Neural cell (in vitro differentiated cells): ENCODE results near the gene TAL1. TPM values are rescaled to one million over a fixed set of nuclear protein-coding genes. Genes with fewer than 3 reads are reported as not detected.

Experiments used
- H2AFZ ChIP-seq: fragments of 200-600, 300-800 bp; sonication (generic), shearing (Covaris generic); 2 replicates; pipeline ENCODE4 v1.6.0; 2014; ENCODE audit warnings: low read depth, mild to moderate bottlenecking, antibody characterized with exemption, low read length, moderate library complexity
- H3F3A ChIP-seq: fragments of 200-600 bp; shearing (Covaris generic); 2 replicates; pipeline ENCODE4 v1.6.1; 2016; ENCODE audit warnings: mild to moderate bottlenecking, moderate library complexity, mixed read lengths, antibody characterized with exemption, low read length; ENCODE audit not compliant: insufficient read depth, poor library complexity, severe bottlenecking
- H3K27ac ChIP-seq: fragments of 200-600, 300-800 bp; sonication (generic), shearing (Covaris generic); 2 replicates; pipeline ENCODE4 v1.5.1; 2014; ENCODE audit warnings: mild to moderate bottlenecking, low read length, moderate library complexity
- H3K27me3 ChIP-seq: fragments of 300-800, 200-600 bp; sonication (generic), shearing (Covaris generic); 2 replicates; pipeline ENCODE4 v1.6.0; 2014; ENCODE audit warnings: mild to moderate bottlenecking, low read depth, low read length, moderate library complexity; ENCODE audit not compliant: insufficient read depth
- H3K36me3 ChIP-seq: fragments of 300-800, 200-600 bp; sonication (generic), shearing (Covaris generic); 2 replicates; pipeline ENCODE4 v1.5.1; 2014; ENCODE audit warnings: mild to moderate bottlenecking, antibody characterized with exemption, low read length, moderate library complexity; ENCODE audit not compliant: insufficient read depth
- H3K4me2 ChIP-seq: fragments of 300-800, 200-600 bp; sonication (generic), shearing (Covaris generic); 2 replicates; pipeline ENCODE4 v1.6.0; 2014; ENCODE audit warnings: mild to moderate bottlenecking, low read length
- H3K4me3 ChIP-seq: fragments of 300-800, 200-600 bp; sonication (generic), shearing (Covaris generic); 2 replicates; pipeline ENCODE4 v1.5.1; 2014; ENCODE audit warnings: mild to moderate bottlenecking, low read length, moderate library complexity
- H3K79me2 ChIP-seq: fragments of 200-600 bp; shearing (Covaris generic); replicated peaks from 2 replicates; pipeline ENCODE4 v1.6.0; 2014; ENCODE audit warnings: mild to moderate bottlenecking, low read length, moderate library complexity; ENCODE audit not compliant: insufficient read depth
- H3K9ac ChIP-seq: fragments of 300-800, 200-600 bp; sonication (generic), shearing (Covaris generic); 2 replicates; pipeline ENCODE4 v1.6.1; 2016; ENCODE audit warnings: mild to moderate bottlenecking, low read length, mixed read lengths
- H3K9me2 ChIP-seq: fragments of 200-600 bp; shearing (Covaris generic); 2 replicates; pipeline ENCODE4 v1.6.1; 2016; ENCODE audit warnings: mild to moderate bottlenecking, low read length, mixed read lengths; ENCODE audit not compliant: insufficient read depth
- H3K9me3 ChIP-seq: fragments of 200-600, 300-800 bp; sonication (generic), shearing (Covaris generic); 2 replicates; pipeline ENCODE4 v1.6.1; 2016; ENCODE audit warnings: mild to moderate bottlenecking, mixed run types, low read length, moderate library complexity, mixed read lengths
- H4K20me1 ChIP-seq: fragments of 200-600 bp; shearing (Covaris generic); 2 replicates; pipeline ENCODE4 v1.6.1; 2016; ENCODE audit warnings: mild to moderate bottlenecking, mixed run types; ENCODE audit not compliant: insufficient read depth
- CTCF ChIP-seq: fragments of 450-650 bp; IDR thresholded peaks from 2 replicates; pipeline ENCODE4 v1.5.1; 2014; ENCODE audit warnings: antibody characterized with exemption, mild to moderate bottlenecking, moderate library complexity; ENCODE audit not compliant: poor library complexity, severe bottlenecking
- EP300 ChIP-seq: fragments of 450-650 bp; conservative IDR thresholded peaks from 2 replicates; pipeline ENCODE4 v1.6.1; 2014; ENCODE audit warnings: antibody characterized with exemption, mild to moderate bottlenecking, moderate library complexity; ENCODE audit not compliant: poor library complexity, severe bottlenecking
- EZH2 ChIP-seq: fragments of 200-600, 300-800 bp; shearing (Covaris generic), sonication (generic); IDR thresholded peaks from 2 replicates; pipeline ENCODE4 v1.6.1; 2014; ENCODE audit warnings: antibody characterized with exemption, low read length, borderline replicate concordance, mild to moderate bottlenecking; ENCODE audit not compliant: insufficient read depth, poor library complexity, severe bottlenecking
- MXI1 ChIP-seq: fragments of 450-650 bp; conservative IDR thresholded peaks from 2 replicates; pipeline ENCODE4 v1.6.1; 2014; ENCODE audit warnings: antibody characterized with exemption, mild to moderate bottlenecking; ENCODE audit not compliant: poor library complexity, severe bottlenecking
- POLR2AphosphoS5 ChIP-seq: IDR thresholded peaks from 2 replicates; pipeline ENCODE4 v1.6.1; 2012
- RAD21 ChIP-seq: fragments of 450-650 bp; conservative IDR thresholded peaks from 2 replicates; pipeline ENCODE4 v1.6.1; 2014; ENCODE audit warnings: antibody characterized with exemption, mild to moderate bottlenecking, moderate library complexity
- REST ChIP-seq: IDR thresholded peaks from 2 replicates; pipeline ENCODE4 v1.6.1; 2012; ENCODE audit warnings: borderline replicate concordance
- SMC3 ChIP-seq: fragments of 450-650 bp; conservative IDR thresholded peaks from 2 replicates; pipeline ENCODE4 v1.6.1; 2014; ENCODE audit warnings: antibody characterized with exemption, mild to moderate bottlenecking, moderate library complexity; ENCODE audit not compliant: poor library complexity
- TAF1 ChIP-seq: IDR thresholded peaks from 2 replicates; pipeline ENCODE4 v1.6.1; 2012; ENCODE audit warnings: low read depth
- polyA plus RNA-seq: library from polyadenylated mRNA; depleted of rRNA; stranded (reverse); fragments of >200 nt; gene quantifications from 2 replicates; pipeline ENCODE4 v1.2.3, GENCODE V29; 2014

The TAL1 gene
- polyA plus RNA-seq, 1 donor from 2014 or later = not detected

- Histone ChIP-seq H3K27ac (no peak overlapping the region), H3K9me3 (no peaks in the 10 kb centered on the region), H4K20me1 (no peaks in the 10 kb centered on the region), H3K4me2 (no peak overlapping the region), H3K36me3 (no peaks in the 10 kb centered on the region), H3F3A (no peaks in the 10 kb centered on the region), H3K79me2 (no peaks in the 10 kb centered on the region), H3K9ac (no peak overlapping the region), H2AFZ (no peak overlapping the region), H3K9me2 (no peaks in the 10 kb centered on the region), H3K4me3 (no peak overlapping the region), H3K27me3 (no peaks in the 10 kb centered on the region)
- no peak for TF ChIP-seq EZH2
- no peak for TF ChIP-seq CTCF
- no peak for TF ChIP-seq TAF1
Measured at GRCh38 chr1:47211796-47212269, 20.2 kb downstream of the TAL1 start.

- H3K9me2 ChIP-seq = no peaks in the 10 kb centered on the region
- TF ChIP-seq CTCF (no peak), RAD21 (no peak), EP300 (no peak), POLR2AphosphoS5 (no peak), TAF1 (no peak), EZH2 (no peak), SMC3 (no peak), REST (no peak), MXI1 (no peak)
- no peaks in the 10 kb centered on the region for H3F3A ChIP-seq
- no peak overlapping the region for H3K9ac ChIP-seq
- no peaks in the 10 kb centered on the region for H4K20me1 ChIP-seq
- H3K9me3 ChIP-seq = no peaks in the 10 kb centered on the region
- no peak overlapping the region for H3K4me3 ChIP-seq
- H3K27ac ChIP-seq = no peak overlapping the region
- no peaks in the 10 kb centered on the region for H3K79me2 ChIP-seq
- no peak overlapping the region for H3K4me2 ChIP-seq
- H3K36me3 ChIP-seq = no peaks in the 10 kb centered on the region
- no peaks in the 10 kb centered on the region for H3K27me3 ChIP-seq
- no peak overlapping the region for H2AFZ ChIP-seq
Measured at GRCh38 chr1:47210666-47211065, 21.4 kb downstream of the TAL1 start.
